NT2/D1 (cell line): ENCODE data around the gene APOL1.

ENCODE experiments used
- SUZ12 ChIP-seq: IDR thresholded peaks from 2 replicates; pipeline ENCODE4 v1.6.1; 2011; ENCODE audit not compliant: insufficient read length, insufficient read depth; ENCODE audit errors: extremely low read depth
- ZNF274 ChIP-seq: IDR thresholded peaks from 2 replicates; pipeline ENCODE4 v1.6.1; 2011; ENCODE audit warnings: mild to moderate bottlenecking, low read depth, low read length

- TF ChIP-seq SUZ12 (no peak), ZNF274 (no peak)
Observed at GRCh38 chr22:36218648-36219193, 34.2 kb upstream of the APOL1 start.
